HG03575 (cell line): ENCODE data around the gene SAMHD1.

Experiments used
- ATAC-seq: cut with Tn5 transposase; IDR thresholded peaks from one replicate; pipeline ENCODE4 v1.9.1; 2021; ENCODE audit not compliant: unreplicated experiment, insufficient number of reproducible peaks, low FRiP score; ENCODE audit errors: extremely low read depth

The SAMHD1 gene

DNA sequence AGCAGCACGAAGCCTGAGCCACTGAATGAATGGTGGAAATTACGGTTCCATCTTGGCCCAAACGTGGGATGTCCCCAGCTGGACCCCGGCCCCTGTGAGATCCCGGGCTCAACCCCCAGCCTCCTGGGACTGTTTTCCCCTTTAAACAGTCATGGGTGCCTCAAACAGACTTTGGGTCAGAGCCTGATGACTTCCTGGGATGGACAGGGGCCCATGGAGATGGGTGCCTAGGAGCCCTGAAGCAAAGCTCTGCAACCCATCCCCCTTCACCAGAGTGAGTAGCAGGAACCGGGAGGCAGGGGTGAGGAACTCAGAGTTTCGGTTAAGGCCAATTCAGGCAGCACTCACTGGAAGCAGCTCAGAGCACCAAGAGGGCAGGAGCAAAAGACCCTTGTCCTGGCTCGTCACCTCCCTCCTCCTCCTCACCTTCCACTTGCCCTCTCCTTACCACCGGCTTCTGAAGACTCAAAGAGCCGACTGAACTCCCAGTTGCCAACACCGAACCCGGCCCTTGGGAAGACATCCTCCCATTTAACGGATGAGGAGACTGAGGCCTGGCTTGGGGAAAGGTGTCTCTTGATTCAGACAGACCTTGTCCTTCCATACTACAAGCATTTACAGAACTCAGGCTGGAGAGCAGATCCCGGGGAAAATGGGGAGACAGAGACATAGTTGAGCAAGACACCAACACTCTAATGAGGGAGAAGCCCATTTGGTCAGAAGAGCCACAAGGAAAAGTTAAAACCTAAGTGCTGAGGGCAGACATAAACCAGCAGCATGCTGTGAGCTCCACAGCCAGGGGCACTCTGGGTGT is 90.5 kb downstream of the SAMHD1 start:
- ATAC-seq, result no peak

DNA sequence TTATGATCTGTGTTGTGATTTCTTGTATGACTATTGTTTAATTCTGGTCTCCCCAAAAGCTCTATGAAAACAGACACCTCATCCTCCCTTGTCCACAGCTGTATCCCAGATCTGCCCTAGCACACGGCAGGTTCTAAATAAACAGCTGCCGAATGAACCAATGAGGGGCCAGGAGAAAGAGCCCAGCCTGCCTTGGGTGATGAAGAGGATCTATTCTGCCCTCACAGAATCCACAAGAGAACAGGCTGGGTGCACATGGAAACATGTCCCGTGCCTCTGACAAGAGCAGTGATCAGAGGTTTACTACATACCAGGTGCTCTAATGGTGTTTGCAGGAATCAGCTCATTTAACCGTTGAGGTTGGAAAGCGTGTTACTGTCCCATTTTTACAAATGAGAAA is 91.2 kb downstream of the SAMHD1 start:
- no peak for ATAC-seq

DNA sequence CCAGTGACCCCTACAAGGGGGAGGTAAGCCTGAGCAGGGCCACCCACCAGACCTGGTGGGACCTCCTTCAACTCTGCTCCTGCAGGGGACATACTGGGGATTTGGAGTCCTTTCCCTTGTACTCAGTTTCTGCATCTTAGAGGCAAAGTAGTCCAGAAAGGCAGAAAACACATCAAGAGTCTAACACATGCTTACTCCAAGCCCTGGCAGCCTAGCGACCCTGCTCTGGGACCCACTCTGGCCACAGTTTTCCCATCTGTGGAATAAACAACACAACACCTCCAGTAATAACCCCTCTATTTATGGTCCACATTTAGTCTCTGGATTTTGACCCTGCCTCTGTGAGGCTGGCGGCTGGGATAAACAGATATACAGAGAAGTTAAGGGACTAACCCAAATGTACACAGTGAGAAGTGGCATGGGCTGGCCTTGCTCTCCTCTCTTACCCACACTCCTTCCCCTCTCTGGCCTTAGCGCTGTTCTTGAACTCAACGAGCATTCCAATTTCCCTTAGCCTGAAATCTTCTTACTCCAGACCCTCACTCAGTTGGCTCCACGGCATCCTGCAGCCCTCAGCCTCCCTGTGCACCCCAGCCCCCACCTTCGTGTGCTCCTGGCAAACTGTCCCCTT is 91.7 kb downstream of the SAMHD1 start:
- no peak for ATAC-seq

DNA sequence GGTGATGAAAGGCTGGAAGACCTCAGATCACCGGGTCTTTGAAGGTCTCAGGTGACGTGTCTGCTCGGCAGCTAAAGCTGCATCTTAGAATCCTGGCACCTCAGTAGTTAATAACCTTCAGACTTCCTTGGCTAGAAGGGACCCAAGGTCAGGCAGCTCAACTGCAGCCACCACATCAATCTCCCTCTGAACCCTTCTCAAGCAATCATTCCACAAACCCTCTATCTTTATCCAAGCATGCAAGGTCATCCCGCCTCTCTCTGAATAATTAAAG is 92.3 kb downstream of the SAMHD1 start:
- no peak for ATAC-seq

DNA sequence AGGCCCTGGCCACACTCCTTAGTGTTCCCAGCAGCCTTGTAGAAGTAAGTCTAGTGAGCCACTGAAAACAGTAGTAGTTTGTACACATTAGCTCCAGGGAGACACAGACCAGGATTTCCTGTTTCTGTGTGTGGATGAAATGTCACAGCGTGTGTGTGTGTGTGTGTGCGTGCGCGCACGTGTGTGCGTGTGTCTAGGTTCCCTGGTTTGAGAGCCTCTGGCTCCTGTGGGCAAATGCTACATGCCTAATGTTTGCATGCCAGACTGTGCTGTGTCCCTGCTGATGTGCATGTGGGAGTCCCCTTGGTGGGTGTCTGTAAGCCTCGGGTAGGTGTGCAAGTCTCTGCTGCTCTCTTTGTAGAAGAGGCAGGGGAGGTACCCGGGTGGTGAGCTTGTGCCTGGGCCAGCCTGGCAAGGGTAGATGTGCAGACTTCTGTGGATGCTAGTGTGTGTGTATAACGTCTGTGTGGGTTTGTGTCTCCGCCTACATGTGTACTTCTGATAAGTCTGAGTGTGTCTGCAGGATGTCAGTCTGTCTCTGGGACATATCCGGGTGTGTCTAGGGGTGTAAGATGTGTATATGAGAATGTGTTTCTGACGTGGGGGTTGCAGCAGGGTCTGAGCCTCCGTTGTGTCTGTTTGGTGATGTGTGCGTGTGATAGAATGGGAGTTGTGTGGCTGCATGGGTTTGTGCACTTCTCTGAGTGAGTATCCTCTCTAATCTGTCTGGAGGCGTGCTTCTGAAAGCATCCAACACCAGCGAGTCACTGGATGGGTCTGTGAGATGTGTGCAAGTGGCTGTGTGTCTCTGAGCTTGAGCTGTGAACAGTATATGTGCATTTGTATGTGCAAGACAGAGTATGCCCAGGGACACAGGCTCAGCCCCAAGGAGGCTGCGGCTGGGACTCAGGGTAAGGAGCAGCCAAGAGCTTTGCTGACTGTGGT is 94.5 kb downstream of the SAMHD1 start:
- ATAC-seq, result no peak

DNA sequence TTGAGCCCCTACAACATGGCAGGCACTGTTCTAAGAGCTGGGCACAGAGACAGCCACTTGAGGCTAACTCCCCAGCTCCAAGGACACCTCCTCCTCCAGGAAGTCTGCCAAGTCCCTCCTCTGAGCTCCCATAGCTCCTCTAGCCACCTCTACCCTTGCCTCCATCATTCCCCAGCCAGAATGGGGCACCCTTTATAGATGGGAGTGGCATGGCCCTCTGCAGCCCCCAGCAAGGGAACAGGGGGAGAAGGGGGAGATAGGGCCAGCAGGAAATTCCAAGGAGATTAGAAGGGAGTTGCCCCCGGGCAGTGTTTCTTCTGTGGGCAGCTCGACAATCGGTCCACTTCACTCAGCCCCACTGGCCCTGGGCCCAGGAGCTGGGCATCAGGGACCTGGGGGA is 95.3 kb downstream of the SAMHD1 start:
- ATAC-seq, result no peak

DNA sequence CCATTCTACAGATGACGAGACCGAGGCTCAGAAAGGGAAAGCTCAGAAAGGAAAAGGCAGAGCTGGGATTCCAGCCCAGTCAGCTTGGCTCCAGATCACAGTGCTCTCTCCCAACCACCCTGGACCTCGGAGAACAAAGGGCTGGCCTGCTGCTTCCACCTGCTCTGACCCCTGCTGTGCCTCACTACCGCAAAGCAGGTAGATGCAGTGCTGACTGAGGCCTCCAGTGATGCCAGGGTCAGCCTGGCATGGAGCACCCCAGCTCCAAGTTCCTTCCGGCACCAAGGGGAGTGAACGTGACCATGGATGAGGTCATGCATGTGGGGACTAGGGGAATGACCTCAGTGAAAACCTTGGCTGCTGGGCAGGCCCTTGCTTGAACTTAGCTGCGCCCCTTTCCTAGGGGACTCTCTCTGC is 96.3 kb downstream of the SAMHD1 start:
- no peak for ATAC-seq

DNA sequence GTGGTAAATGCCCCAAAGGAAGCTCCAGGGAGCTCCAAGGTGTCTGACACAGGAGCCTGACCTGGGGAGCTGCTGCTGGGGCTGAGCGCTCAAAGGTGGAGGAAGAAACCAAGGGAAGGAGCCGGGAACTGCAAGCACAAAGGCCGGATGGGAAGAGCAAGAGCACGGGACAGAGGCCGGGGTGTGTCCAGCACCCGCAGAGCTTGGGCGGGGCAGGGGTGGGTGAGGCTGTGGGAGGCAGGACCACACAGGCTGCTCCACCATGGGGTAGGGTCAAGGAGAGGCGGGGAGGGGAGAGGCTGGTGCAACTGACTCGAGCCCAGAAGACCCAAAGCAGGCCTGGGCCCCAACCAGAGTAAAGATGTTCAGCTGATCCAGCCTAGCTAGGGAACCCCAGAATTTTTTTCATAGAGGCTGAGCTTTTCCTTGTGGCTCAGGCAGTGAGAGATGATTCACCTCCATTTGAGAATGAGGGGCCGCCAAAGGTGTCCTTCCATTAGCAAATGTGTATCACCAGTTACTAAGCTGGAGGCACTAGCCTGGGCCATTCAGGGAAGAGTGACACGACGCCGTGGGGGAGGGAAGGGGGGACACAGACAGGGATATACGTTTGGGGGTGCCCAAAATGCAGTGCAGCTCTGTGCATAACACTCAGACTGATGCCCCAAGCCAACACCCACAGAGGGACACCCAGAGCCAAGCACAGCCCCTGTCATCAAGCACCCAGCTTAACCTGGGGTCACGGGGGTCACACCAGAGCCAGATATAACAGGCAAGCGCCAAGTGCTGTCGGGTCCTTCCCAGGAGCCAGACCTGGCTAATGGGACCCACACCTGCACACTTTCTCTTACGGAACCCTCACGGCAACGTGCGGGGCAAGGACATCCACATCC is 96.9 kb downstream of the SAMHD1 start:
- ATAC-seq, result no peak

DNA sequence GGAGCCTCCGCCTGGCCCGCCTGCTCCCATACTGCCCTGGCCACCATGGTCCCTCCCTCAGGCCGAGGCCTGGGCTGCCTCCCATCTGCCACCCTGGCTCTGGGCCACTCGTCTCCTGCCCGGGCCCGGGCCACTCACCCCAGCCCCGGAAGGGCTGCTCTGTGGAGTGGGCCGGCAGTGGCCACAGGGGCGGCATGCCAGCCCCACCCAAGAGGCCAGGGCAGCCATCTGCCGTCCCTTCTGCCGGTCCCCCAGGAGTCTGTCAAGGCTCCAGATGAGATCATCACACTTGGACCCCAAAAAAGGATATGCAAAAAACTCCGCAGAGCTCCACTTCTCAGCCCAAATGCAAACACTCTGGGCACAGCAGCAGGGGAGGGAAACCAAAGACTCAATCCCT is 99.3 kb downstream of the SAMHD1 start:
- ATAC-seq, result no peak

DNA sequence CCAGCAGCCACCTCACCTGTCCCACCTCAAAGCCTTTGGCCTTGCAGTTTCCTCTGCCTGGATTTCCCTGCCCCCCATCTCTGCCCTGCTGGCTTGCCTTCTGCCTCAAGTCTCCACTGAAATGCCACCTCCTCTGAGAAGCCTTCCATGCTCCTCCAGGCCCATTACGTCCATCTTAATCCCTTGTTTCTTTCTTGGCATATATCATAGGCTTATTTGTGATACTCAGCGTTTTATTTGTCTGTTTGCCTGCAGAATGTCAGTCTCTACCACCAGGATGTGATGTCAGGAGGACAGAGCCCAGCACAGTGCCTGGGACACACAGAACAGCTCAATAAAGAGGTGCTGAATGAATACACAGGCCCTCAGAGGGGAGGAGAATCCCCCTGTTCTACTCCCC is 100.0 kb downstream of the SAMHD1 start:
- no peak for ATAC-seq

DNA sequence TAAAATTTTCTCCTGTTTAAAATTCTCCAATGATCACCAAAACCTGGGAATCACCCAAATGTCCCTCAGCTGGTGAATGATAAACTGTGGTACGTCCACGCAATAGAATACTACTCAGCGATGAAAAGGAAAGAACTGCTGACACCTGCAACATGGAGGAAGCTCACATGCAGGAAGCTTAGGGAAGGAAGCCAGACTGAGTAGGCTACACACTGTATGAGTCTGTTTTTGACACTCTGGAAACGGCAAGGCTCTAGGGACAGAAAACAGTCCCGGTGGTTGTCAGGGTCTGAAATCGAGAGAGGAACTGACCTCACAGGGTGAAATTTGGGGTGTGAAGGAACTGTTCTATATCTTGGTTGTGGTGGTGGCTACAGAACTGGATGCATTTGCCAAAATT is 100.7 kb downstream of the SAMHD1 start:
- no peak for ATAC-seq

DNA sequence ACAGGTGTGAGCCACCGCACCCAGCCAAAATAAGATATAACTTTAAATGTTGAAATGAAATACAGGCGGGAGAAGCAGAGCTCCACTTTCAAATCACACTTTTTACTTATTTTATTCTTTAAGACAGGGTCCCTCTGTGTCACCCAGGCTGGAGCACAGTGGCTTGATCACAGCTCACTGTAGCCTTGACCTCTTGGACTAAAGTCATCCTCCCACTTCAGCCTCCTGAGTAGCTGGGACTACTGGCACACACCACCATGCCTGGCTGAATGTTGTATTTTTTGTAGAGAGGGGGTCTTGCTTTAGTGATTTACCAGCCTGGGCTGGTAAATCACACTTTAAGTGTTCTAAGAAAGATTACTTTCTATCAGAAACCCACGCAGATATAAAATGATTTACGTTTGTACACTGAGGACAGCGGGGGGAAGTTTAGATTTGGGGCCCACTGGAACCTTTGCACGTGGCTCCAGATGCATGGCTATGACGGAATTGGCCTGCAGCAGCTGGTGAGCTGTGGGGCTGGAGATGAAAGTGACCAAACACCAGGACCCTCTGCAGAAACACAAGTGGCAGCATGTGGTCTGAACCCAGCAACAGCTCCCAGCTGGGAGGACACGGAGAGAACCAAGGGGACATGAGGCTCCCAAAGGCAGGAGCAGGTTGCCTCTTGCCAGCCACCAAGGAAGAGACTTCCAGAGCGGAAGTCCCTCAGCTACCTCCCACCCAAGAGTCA is 102.0 kb downstream of the SAMHD1 start:
- no peak for ATAC-seq

DNA sequence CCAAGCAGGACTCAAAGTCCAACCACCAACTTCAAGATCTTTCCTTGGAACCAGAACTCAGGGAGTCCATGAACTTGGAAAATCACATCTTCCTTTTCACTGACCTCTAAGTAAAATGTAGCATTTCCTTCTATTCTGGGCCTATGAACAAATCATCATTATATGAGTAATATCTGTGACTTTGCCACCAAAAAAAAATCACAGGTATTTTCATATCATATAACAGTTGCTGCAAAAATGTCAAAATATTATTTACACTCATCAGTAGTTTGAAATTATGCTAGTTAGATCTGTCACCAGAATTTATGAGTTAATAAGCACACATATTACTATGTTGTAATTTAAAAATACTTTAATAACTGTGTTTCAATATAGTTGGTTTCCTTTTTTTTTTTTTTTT is 102.8 kb downstream of the SAMHD1 start:
- no peak for ATAC-seq

DNA sequence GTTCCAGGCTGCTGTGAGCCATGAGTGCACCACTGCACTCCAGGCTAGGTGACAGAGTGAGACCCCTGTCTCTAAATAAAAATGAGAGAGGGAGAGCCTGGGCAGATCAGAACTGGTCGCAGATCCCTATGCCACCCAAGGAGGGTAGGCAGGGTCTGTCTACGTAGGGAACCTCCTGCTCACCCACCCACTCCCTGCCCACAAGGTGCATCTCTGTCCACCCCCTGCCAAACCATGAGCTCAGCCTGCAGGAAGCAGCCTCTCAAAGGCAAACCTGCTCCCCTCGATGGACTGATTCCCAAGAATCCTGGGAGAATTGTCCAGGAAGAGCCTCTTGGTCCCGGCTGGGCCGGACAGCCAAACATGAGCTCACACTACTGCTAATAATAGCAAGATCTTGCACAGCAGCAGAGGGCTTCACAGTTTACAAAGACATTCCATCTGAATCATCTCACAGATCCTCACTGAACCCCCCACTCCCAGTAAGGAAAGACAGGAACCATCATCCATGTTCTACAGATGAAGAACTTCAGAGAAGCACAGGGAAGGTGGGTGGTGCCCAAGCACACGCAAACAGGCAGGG is 103.3 kb downstream of the SAMHD1 start:
- no peak for ATAC-seq

DNA sequence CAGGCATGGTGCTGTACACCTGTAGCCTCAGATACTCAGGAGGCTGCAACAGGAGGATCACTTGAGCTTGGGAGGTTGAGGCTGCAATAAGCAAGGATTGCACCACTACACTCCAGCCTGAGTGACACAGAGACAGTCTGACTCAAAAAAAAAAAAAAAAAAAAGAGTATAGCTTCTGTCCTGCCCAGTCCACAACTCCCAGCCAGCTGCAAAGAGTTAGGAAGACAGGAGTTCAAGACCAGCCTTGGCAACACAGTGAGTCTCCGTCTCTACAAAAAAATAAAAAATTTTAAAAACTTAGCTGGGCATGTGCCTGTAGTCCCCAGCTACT is 103.8 kb downstream of the SAMHD1 start:
- ATAC-seq, result no peak

DNA sequence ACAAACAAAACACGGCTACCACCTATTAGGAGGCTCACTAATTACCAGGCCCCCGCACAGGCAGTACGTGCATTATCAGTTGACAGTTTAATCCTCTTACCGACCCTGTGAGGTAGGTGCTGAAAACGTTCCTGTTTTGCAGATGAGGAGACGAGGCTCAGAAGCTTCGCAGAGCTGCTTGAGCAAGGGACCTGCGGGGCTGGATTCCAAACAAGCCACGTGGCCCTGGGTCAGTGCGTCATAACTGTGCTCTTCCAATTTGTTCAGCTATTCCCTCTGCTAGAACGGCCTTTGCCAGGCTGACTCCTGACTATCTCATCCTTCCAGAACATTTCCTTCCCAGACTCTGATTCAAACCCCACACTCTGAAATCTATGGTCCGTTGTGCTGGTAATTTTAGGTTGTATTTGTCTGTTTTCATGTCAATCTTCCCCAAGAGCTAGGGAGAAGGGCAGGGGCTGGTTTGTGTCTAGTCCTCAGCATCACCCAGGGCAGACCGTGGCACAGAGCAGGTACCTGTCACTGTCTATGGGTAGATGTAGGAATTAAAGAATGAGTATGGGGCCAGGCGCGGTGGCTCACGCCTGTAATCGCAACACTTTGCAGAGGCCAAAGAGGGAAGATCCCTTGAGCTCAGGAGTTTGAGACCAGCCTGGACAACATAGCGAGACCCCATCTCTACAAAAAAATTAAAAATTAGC is 104.3 kb downstream of the SAMHD1 start:
- ATAC-seq, result no peak

DNA sequence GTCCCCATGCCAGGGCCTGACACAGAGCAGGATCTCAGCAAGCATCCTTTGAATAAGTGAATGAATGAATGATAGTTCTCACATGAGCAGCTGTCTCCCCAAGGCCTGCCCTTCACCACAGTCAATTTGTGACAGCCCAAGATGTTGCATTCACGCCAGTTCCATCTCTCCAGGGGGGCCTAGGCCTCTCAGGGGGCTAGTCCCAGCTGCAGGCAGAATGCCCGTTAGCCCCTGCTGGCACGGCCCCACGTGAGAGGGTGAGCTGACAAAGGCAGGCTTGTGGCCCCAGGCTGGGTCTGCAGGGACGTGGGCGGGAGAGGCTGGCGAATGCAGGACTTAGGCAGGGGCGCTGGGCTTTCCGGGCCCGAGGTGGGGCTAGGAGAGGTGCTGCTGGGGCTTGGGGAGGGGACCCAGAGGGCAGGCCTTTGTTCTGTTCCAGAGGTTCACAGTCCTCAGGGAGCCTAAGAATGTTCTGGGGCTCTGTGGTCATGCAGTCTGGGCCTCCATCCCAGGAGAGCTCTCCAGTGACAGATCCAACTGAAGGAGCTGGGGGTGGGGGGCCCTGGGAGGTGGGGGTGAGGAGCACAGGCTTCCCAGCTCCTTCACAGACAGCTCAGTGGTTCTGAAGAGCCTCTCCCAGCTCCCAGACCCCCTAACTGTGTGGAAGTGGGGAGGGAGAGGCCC is 106.1 kb downstream of the SAMHD1 start:
- ATAC-seq, result no peak
